Activated CD8-positive, alpha-beta T cell treated with anti-CD3 and anti-CD28 coated beads for 36 hours (primary cell): ENCODE measurements around the gene LIPC. TPM values are rescaled to one million over a fixed set of nuclear protein-coding genes. Genes with fewer than 3 reads are reported as not detected.

ENCODE experiments used
- ATAC-seq: fragments of 200-7000 bp; cut with Tn5 transposase; one replicate; pipeline ENCODE4 v1.10.0; 2021; ENCODE audit warnings: mild to moderate bottlenecking, moderate library complexity
- CTCF ChIA-PET: fragments of 350-600 bp; sonication (Branson Sonifier 250); formaldehyde crosslinking; loops from one replicate; lab custom pipeline; 2021; ENCODE audit warnings: antibody characterized with exemption; lab: Charles Lee
- POLR2A ChIA-PET: fragments of 350-600 bp; sonication (Branson Sonifier 250); formaldehyde crosslinking; loops from one replicate; lab custom pipeline; 2021; ENCODE audit warnings: antibody characterized with exemption; lab: Charles Lee
- DNase-seq: peaks from one replicate; pipeline ENCODE4 v3.0.0-alpha.2; 2020
- H3K27ac Mint-ChIP-seq: one replicate; pipeline ENCODE4 v1.8.0; 2021; ENCODE audit warnings: mild to moderate bottlenecking, mixed read lengths
- H3K27me3 Mint-ChIP-seq: one replicate; pipeline ENCODE4 v1.8.0; 2021; ENCODE audit warnings: mixed read lengths
- H3K36me3 Mint-ChIP-seq: one replicate; pipeline ENCODE4 v1.8.0; 2021; ENCODE audit warnings: low read depth, mixed read lengths
- H3K4me1 Mint-ChIP-seq: one replicate; pipeline ENCODE4 v1.8.0; 2021; ENCODE audit warnings: low read depth, mixed read lengths
- H3K4me3 Mint-ChIP-seq: one replicate; pipeline ENCODE4 v1.8.0; 2021; ENCODE audit warnings: mild to moderate bottlenecking, moderate library complexity, mixed read lengths
- H3K9me3 Mint-ChIP-seq: one replicate; pipeline ENCODE4 v1.8.0; 2021; ENCODE audit warnings: mixed read lengths
- intact Hi-C: fragments of 100-400 bp; cut with micrococcal nuclease; formaldehyde crosslinking; loops from one replicate; pipeline ENCODE4 v1.10.0; 2022
- total RNA-seq, 2 experiments: library from RNA; stranded (reverse); gene quantifications; one replicate each; pipeline ENCODE4 v1.2.3, GENCODE V29; 2021
- TF ChIP-seq, protein P1 (sequence below): fragments of 200-600 bp; IDR thresholded peaks from one replicate; pipeline ENCODE4 v1.8.0; 2022; ENCODE audit warnings: antibody characterized with exemption, mild to moderate bottlenecking

LIPC gene
- total RNA-seq, 2 experiments from 2014 or later: 1.0 to 1.2 TPM

DNA sequence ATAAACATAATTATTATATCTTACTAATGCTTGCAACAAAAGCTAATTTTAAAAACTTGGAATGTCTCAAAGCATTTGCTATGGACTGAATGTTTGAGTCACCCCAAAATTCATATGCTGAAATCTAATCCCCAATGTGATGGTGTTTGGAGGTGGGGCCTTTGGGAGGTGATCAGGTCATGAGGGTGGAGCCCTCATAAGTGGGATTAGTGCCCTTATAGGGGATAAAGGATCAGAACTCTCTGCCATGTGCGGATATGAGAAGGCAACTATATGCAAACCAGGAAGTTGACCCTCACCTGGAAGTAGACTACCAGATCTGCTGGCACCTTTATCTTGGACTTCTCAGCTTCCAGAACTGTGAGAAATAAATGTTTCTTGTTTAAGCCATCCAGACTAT is 137.7 kb downstream of the LIPC start:
- Mint-ChIP-seq H3K27ac (no peak overlapping the region), H3K9me3 (no peaks in the 10 kb centered on the region), H3K4me3 (no peak overlapping the region), H3K27me3 (no peaks in the 10 kb centered on the region), H3K36me3 (no peaks in the 10 kb centered on the region), H3K4me1 (peaks cover 10% of the 10 kb centered on the region)
- ATAC-seq (no peak), DNase-seq (no peak)
- CTCF ChIA-PET: interaction anchor here (1.2 kb wide), 1 partner anchor 341 kb away, joined by 5 read pairs; no protein-coding TSS in a partner anchor
- TF ChIP-seq, protein P1, sequence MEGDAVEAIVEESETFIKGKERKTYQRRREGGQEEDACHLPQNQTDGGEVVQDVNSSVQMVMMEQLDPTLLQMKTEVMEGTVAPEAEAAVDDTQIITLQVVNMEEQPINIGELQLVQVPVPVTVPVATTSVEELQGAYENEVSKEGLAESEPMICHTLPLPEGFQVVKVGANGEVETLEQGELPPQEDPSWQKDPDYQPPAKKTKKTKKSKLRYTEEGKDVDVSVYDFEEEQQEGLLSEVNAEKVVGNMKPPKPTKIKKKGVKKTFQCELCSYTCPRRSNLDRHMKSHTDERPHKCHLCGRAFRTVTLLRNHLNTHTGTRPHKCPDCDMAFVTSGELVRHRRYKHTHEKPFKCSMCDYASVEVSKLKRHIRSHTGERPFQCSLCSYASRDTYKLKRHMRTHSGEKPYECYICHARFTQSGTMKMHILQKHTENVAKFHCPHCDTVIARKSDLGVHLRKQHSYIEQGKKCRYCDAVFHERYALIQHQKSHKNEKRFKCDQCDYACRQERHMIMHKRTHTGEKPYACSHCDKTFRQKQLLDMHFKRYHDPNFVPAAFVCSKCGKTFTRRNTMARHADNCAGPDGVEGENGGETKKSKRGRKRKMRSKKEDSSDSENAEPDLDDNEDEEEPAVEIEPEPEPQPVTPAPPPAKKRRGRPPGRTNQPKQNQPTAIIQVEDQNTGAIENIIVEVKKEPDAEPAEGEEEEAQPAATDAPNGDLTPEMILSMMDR: no peak
- intact Hi-C loops: no loop called here
- POLR2A ChIA-PET: no interaction called here

DNA sequence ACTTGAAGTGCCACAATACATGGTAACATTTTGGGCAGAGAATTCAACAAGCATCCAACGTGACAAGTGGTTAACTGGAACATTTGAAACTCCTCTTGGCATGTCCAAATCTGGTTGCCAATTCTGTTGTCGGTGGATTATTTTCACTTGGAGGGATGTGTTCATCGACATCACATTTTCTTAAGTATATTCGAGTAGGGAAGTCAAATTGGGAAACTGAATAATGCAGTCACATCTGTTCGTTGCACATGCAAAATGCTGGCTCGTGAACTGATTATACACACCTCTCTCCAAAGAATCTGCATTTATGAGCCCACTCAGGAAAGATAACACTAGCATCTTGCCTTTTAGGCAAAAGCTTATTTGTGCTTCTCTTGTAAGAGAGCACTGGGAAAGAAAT is 139.7 kb downstream of the LIPC start:
- CTCF ChIA-PET: no interaction called here
- ATAC-seq: no peak
- Mint-ChIP-seq H3K9me3 (no peaks in the 10 kb centered on the region), H3K4me3 (no peak overlapping the region), H3K4me1 (peaks cover 13% of the 10 kb centered on the region), H3K27ac (no peak overlapping the region), H3K36me3 (no peaks in the 10 kb centered on the region), H3K27me3 (no peaks in the 10 kb centered on the region)
- DNase-seq: no peak
- TF ChIP-seq, protein P1: no peak
- intact Hi-C loops: no loop called here
- POLR2A ChIA-PET: no interaction called here

DNA sequence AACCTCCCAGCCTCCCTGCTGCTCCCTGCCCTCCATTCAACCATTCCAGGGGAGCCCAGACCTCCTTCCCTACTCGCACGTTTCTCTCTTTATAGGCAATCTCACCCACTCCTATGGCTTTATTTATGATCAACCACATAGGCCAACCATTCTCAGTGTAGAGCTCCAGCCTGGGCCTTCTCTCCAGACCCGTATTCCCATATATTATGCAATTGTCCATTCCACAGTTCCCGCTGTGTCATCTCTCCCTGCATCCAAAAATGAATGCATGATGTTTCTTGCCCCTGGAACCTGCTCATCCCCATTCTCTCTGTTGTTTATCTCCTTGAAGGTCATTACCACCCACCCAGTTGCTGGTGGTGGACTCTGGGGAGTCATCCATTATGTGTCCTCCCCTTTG is 140.7 kb downstream of the LIPC start:
- Mint-ChIP-seq H3K27me3 (no peaks in the 10 kb centered on the region), H3K36me3 (no peaks in the 10 kb centered on the region), H3K4me1 (peaks cover 12% of the 10 kb centered on the region), H3K9me3 (no peaks in the 10 kb centered on the region), H3K27ac (no peak overlapping the region), H3K4me3 (no peak overlapping the region)
- DNase-seq: no peak
- no peak for ATAC-seq
- TF ChIP-seq, protein P1: no peak
- ChIA-PET CTCF (no interaction called here), POLR2A (no interaction called here)
- intact Hi-C loops: no loop called here

DNA sequence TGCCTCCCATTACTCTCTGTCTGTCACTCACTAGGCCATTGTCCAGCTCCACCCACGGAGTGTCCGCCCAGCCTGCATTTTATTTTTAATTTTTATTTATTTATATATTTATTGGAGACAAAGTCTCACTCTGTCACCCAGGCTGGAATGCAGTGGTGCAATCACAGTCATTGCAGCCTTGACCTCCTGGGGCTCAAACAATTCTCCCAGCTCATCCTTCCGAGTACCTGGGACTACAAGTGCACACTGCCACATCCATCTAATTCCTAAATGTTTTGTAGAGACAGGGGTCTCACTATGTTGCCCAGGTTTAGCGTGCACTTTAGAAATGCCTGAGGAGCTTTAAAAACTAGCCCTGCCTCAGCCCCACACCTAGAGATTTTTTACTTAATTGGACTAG is 141.5 kb downstream of the LIPC start:
- no peak overlapping the region for H3K27ac Mint-ChIP-seq
- intact Hi-C loops: no loop called here
- TF ChIP-seq, protein P1: no peak
- DNase-seq (no peak), ATAC-seq (no peak)
- peaks cover 7% of the 10 kb centered on the region for H3K4me1 Mint-ChIP-seq
- H3K9me3 Mint-ChIP-seq: peaks cover 1% of the 10 kb centered on the region
- no peaks in the 10 kb centered on the region for H3K36me3 Mint-ChIP-seq
- H3K27me3 Mint-ChIP-seq: no peaks in the 10 kb centered on the region
- CTCF ChIA-PET: interaction anchor here (1.5 kb wide), 1 partner anchor 10 kb away, joined by 4 read pairs; no protein-coding TSS in a partner anchor
- POLR2A ChIA-PET: interaction anchor here (0.6 kb wide), 1 partner anchor 1456 kb away, joined by 3 read pairs; no protein-coding TSS in a partner anchor
- no peak overlapping the region for H3K4me3 Mint-ChIP-seq

DNA sequence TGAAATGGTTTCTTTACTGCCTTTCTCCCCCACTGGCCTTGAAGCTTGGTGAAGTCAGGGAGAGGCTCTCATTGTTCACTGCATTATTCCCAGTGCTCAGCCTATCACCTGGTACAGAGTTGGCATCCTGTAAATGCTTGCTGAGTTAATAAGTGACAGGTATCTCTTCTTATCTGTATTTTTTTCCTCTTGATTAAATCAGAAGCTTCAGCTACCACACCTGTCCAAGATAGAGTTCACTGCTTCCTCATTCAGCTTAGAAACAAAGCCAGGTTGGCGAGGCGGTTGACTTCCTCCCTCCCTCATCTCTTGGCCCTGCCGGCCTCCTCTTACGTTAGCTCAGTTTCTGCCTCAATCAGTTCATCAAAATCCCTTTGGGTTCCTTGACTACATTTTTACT is 142.8 kb downstream of the LIPC start:
- ChIA-PET POLR2A (interaction anchor here (1.1 kb wide), 1 partner anchor 10 kb away, joined by 3 read pairs; no protein-coding TSS in a partner anchor), CTCF (interaction anchor here (1.4 to 1.5 kb wide), 3 partner anchors 9 to 347 kb away, joined by 4 to 5 read pairs (median 5); no protein-coding TSS in a partner anchor)
- Mint-ChIP-seq H3K9me3 (peaks cover 1% of the 10 kb centered on the region), H3K4me3 (no peak overlapping the region), H3K27me3 (no peaks in the 10 kb centered on the region), H3K4me1 (peaks cover 3% of the 10 kb centered on the region), H3K27ac (no peak overlapping the region), H3K36me3 (no peaks in the 10 kb centered on the region)
- intact Hi-C loops: no loop called here
- TF ChIP-seq, protein P1: no peak
- DNase-seq (no peak), ATAC-seq (no peak)
